IPS-NIHi11 (cell line): ENCODE data around the gene NEBL.

Source experiments
- DNase-seq: peaks from one replicate; pipeline ENCODE4 v3.0.0; 2012; ENCODE audit warnings: mixed read lengths, low spot score

NEBL gene

DNA sequence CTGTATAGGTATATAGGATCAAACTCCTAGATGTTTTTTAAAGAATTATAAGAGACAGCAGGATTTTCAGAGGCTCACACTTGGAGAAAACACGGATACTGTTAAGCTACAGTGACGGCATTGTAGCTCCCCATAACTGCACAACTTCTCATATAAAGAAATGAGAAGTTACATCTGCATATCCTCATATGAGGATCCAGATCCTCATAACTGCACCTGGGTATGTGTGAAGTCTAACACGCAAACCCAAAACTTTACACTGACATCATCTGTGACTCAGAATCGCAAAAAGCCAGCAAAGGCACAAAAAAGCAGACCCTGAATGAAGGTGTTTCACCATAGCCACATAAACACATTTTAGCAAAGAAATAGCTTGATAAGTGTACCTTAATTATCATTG lies 34.1 kb downstream of the NEBL start:
- DNase-seq = no peak

DNA sequence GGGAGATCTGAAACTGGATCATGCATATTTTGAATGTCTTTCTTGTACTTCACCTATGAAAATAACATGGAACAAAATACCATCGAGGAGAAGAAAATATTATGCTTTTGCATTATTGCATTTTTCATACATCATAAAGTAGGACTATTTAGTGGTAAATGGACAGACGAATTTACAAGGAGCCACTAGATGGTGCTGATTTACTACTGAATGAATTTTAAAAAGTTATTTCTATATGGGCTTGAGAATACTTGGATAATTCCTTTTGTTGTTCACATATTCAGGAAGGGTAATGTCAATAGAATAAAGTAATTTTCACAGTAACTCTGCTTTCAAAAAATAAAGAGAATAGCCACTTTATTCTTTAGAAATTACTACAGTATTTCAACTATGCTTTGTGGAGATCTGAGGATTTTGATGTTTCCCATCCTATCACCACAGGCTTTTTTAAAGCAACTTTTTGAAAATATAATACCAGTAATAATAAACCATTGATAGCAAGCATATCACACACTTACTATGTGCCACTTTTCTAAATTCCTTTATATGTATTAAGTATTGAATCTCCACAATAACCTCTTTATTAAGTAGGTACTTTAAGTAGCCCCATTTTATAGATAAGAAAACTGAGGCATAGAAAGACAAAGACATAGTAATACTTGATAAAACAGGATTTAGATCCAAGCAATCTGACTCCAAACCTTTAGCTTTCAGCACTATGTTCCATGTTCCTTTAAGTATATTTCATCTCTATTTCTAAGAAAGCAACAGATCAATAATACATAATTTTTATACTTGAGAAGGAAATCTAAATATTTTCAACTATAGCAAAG lies 38.6 kb downstream of the NEBL start:
- DNase-seq = no peak

DNA sequence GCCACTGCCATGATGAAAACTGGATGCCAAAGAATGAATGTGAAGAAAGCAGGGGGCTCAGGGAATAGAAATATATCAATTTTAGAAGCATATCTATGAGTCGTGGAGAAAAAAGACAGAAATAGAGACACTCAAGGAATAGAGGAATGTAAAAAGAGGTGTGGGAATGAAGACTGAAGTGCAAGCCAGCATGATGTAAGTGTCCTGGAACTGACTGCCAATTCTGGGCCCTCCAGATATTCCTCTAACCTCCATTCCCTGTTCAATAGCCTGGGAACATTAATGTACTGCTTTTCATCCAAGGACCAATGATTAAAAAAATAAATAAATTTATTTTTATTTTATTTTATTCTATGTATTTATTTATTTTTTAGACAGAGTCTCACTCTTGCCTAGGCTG lies 40.6 kb downstream of the NEBL start:
- no peak for DNase-seq

DNA sequence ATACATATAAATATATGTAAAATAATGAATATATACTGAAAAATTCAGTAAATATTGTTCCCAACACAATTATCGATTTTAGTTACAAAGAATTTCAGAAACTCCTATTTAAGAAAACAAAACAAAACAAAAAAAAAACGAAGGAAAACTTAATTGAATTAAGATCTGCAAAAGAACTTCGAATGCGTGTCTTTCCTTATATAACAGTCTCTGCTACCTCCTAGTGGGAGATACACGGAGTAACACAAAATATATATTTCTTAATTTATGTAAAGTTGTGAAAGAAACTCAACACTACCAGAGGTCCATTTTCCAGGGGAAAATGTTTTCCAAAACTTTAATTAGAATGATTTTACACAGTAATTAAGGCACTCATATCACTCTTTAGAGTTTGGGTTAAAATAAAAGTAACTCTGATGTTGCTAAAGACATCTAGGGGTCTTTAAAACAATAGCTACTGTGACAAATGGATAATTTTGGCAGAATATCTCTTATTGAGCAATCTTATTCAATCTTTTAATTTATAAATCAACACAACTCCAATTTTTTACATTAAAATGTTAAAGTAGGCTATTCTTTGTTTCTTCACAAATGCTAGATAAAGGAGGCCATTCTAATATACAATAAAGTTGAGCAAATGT lies 41.6 kb downstream of the NEBL start:
- DNase-seq = no peak

DNA sequence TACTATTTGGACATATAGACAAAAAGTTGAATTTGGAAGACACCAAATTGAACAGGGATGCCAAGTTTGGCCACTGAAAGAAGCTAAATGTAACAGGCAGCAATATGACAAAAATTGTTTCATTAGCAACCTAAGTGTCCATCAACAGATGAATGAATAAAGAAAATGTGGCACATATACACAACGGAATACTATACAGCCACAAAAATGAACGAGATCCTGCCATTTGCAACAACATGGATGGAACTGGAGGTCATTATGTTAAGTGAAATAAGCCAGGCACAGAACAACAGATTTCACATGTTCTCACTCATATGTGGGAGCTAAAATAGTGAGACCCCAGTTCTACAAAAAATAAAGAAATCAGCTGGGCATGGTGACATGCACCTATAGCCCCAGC lies 43.8 kb downstream of the NEBL start:
- DNase-seq = no peak

DNA sequence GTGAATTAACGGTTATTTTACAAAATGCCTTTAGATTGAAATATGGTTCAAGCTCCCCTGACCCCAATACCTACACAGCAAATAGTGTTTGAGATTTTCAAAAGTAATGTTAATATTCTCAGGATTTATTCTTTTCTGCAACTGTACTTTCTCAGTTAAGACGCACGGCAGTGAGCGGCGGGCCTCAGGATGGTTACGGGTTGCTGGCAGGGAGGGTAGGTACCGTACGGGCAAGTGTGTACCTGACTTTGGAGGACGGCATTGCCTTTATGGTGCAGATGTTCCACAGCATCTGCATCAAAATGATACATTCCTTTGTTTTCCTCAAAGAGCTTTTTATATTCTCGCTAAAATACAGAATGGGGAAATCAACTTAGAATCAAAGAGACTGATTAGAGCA lies 44.8 kb downstream of the NEBL start:
- no peak for DNase-seq

DNA sequence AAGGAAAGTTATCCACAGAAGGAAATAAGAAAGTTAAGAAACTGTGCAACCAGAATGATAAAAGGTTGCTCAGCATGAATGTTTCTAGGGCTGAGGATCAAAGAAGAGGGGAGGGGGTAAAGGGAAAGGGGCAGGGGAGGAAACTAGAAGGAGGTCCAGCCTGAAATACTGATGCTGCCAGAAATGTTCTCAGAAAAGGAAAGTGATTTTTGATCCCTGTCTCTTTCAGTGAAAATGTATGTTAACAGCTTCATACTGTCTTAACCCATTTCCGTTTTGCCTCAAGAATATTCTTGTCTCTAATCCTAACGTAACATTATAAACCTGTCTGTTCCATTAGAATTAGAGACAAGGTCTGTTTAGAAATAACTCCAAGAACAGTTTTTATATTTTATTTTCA lies 49.6 kb downstream of the NEBL start:
- no peak for DNase-seq

DNA sequence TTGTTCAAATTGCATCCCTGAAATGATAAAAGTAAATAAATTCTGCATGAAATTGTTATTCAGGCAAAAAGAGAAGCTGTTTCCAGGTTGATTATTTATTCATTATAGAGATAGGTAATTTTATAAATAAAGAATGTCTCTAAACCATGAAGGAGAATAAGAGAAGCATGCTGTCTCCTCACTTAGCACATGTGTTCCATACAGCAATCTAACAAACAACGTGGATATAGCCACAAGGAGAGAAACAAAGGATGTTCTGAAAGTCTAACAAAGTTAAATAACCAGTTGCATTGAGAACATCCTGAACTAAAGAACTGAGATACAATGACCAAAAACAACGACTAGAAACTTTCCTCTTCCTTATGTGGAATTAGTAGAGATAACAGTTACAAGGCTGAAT lies 50.8 kb downstream of the NEBL start:
- no peak for DNase-seq

DNA sequence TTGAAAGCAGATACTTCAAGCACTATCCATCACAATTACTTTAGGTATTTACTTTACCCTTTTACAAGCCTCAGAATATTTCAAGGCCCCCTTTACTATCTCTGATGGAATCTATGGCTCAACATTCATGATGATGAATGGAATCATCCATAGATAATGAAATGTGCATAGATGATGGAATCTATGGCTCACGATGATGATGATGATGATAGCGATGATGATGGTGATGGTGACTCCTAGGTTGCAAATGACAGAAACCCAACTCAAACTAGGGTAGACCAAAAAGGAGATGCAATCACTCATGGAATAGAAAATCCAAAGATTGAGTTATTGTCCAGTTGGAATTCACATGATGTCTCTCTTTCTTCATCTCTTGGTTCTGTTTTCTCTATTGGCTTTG lies 55.7 kb downstream of the NEBL start:
- no peak for DNase-seq

DNA sequence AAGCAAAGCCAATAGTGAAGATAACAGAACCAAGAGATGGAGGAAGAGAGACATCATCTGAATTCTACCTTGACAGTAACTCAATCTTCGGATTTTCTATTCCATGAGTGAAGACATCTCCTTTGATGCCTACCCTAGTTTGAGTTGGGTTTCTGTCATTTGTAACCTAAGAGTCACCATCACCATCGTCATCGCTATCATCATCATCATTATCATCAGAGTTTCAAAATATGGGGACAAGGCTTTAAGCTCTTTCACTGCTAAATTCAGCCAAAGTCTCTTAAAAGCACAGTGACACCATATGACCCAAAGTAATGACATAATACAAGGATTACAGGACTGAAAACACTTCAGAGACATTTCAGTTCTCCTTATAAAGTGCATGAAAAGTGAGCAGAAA lies 57.2 kb downstream of the NEBL start:
- DNase-seq = no peak

DNA sequence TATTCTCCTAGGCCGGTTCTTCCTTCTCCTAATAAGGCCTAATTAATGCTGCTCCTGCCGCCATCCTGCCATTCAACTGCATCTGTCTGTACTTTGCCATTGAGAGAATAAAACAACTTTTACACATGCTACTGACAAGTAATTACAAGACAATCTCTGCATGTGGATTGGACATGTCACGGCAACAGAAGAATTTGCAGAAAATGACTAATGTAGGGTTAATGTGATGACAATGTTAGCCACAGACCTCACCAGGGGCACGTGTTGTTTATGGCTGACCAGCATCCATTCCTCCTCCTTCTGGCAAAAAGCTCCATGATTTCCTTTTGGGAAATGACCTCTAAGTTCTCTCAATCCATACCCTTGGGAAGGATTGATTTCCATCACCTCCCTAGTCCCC lies 58.0 kb downstream of the NEBL start:
- DNase-seq = no peak

DNA sequence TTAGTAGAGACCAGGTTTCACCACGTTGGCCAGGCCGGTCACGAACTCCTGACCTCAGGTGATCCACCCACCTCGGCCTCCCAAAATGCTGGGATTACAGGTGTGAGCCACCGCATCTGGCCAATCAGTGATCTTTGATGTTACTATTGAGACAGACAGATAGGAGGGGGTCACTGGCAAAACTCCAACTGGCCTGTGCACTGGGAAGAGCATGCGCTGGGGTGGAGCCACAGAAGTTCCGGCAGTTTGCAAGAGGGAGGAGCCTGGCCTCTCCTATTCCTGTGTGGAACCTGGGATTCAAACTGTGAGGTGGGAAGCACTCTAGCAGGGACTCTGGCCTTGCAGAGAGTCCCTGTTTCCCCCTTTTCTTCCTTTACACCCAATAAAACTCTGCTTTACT lies 60.7 kb downstream of the NEBL start:
- no peak for DNase-seq

DNA sequence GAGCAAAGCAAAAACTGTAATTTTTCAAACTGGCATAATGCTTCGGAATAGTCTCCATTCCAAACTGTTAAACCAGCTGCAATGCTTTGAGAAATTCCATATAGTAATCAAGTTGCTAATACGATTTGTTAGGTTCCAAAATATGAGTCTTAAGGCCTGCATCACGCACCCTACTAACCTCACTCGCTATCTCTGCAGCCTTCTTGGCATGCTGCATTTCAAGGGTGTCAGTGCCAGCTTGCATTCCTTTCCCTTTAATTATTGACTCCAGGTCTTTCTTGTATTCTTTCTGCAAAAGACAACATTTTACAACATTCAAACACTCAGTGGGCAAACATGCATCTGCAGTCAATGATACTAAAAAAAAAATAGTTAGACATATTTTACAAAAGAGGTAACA lies 61.8 kb downstream of the NEBL start:
- no peak for DNase-seq

DNA sequence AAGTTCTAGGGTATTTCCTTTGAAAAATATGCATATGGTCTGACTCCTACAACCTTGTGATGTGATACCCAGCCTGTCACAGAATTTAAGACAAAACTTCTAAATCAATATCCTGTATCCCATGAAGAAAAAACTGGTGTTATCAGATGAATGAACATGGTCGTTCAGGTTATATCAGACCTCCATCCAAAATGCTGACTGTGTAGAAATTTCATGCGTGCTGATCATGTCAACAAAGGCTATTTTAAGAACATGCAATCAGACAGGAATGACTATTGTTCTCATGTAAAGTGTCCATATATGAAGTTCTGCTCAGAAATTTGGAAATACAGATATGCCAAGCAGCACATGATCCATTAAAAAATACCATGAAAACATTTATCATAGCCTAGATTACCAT lies 62.3 kb downstream of the NEBL start:
- DNase-seq = no peak

DNA sequence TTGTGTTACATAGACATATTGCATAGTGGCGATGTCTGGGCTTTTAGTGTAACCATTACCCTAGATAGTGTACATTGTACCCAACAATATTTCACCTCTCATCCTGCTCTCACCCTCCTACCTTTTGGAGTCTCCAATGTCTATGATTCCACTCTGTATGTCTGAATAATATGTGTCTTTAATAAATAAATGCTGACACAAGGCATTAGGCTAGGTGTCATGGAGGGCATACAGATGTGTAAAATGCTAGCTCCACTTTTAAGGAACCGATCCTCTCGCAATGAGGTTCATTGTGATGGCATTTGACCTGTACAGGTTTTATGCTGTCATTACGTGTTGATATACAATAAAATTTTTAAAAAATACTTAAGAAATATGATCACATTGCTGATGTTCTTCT lies 74.3 kb downstream of the NEBL start:
- no peak for DNase-seq

DNA sequence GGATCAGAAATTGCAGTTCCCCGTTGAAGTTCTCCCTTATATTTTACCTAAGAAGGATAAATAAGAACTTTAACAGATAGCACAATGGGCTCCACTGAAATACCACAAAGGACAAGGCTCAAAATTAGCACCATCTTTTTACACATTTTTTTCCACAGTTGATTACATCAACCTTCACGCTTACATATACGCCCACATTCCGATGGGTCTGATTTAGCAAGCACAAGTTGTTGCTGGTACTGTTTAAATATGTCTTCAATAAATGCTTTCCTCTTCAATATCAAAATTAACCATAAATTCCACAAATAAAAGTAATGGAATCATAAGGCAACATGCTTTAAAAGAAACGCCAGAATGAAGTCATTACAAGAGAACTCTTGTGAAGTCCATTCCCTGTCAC lies 79.5 kb downstream of the NEBL start:
- DNase-seq = no peak

DNA sequence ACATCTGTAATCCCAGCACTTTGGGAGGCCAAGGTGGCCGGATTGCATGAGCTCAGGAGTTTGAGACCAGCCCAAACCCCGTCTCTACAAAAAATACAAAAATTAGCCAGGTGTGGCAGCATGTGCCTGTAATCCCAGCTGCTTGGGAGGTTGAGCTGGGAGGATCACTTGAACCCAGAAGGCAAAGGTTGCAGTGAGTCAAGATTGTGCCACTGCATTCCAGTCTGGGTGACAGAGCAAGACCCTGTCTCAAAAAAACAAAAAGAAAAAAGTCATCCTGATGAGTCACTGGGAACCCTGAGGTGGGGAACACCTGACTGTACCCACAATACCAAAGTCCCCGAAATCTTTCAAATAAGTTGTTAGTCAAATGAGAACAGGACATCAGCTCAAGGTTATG lies 80.0 kb downstream of the NEBL start:
- no peak for DNase-seq

DNA sequence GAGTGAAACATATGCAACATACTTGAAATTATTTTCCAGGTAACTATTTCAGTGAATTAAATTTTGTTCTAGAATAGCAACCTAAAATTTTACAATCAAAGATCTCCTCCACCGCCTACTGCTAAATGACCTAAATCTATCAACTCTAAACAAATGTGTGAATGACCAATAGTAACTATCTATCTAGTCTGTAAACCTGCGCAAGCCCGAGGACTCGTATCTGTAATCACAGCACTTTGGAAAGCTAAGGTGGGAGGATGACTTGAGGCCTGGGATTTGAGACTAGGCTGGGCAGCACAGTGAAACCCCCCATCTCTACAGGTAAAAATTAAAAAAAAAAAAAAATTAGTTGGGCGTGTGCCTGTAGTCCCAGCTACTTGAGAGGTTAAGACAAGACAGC lies 83.0 kb downstream of the NEBL start:
- no peak for DNase-seq

DNA sequence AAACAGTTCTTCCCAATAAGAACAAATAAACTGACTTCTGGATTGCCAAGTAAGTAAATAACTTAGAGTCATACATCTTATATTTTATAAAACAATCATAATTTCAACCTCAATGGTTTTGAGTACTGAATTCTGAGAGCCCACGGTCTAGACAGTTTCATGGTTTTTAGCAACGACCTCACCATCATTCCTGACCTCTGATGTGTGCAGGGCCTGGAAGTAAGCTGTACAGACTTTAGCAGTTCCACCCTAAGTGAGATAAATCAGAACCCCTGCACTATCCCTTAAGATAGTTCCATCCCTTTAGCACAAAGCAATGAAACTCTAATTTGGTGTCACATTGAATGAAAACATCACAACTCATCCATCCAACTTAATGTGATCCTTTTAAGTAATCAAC lies 86.0 kb downstream of the NEBL start:
- no peak for DNase-seq

DNA sequence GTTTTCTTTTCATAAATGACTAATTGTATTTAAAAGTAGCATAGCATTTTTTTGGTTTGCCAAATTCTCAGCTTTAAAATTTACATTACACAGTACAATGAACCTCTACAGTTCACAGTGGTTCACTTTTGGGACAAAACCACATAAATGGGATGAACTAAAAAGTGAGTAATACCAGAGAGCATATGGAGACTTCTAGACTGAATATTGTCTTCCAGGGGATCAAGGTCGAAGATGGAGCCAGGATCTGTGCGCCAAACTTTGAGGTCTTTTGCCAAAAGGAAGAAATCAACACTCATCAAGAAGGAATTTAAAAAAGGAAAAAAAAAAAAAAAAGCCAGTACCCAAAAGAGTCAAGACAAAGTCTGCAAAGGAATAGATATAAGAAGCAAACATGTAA lies 87.5 kb downstream of the NEBL start:
- DNase-seq = no peak

DNA sequence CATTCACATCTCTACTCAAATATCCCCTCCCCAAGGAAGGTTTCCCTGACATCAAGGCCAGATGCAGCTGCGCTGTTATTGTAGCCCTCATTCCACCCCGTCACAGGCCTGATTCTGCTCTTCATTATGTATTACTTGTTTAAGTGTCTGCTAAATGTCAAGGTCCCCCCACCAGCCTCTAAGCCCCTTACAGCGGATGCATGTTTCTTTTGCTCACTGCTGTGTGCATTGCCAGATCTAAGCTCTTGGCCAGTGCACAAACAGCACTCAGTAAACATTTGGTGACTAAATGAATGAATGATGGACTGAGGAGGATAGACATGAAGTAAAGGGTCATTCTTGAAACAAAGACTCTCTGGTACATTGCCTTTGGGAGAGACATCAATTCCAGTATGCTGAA lies 90.6 kb downstream of the NEBL start:
- no peak for DNase-seq

DNA sequence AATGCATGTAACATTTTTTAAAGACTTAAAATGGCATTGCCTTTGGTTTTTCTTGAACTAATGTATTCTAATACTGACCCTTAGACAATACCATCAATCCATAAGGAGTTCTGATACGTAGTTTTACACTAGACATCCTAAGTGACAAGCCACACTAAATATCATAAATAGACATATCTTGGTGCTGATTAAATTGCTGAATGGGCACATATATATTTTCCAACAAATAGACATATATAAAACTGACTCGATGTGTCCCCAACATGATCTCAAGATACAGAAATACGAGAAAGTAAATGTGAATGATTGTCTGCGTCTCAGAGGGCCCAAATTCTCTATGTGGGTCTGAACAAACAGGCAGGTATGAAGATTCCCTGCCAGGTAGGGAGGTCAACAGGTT lies 99.8 kb downstream of the NEBL start:
- DNase-seq = no peak

DNA sequence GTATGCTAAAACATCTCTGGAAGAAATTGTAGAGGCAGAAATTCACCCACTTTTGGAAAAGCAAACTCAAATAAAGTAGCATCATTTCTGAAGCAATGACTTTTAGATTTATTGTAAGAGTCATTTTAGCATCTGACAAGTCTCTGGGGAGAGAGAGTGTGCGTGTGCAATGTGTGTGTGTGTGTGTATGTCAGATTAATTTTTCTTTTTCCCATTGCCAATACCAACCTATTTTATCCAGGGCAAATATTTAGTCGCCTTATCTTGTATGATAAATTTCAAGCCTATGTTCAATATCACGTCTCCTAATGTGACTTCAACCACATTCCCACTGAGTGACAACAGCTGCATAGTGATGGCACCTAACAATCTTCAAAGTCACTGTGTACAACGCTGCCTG lies 101.7 kb downstream of the NEBL start:
- DNase-seq = no peak

DNA sequence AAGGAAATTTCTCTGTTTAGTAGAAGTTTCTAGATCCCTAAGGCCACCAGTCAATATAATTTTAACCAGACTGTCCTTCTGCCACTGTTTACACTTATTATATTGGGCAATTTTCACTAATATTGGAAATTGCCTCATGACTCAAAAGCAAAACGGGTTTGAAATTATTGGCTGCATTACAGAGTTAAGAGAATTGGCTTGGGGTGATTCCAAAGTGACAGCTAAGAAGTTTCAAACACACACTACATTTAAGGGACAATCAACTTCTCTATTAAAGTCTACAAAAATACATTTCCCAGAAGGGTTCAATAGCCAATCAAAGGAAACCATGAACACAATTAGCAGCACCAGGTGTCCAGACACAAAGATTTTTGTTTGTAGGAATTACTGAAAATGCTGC lies 111.9 kb downstream of the NEBL start:
- no peak for DNase-seq
